Hair follicle dermal papilla cell (primary cell): Measurements from ENCODE around the gene TRAPPC3L. TPM values are rescaled to one million over a fixed set of nuclear protein-coding genes. Genes with fewer than 3 reads are reported as not detected.

Experiments
- total RNA-seq: library from RNA; depleted of rRNA; stranded (reverse); fragments of >200 nt; gene quantifications from 2 replicates; pipeline ENCODE4 v1.2.3, GENCODE V29; 2012

The TRAPPC3L gene
- total RNA-seq, result 0.49 TPM in 1 of 2 replicates, not detected in the other

GRCh38 chr6:116545651-116546050 is at the start of gene TRAPPC3L:
Gene TRAPPC3L (minus strand): TSS chr6:116545684. CDS start chr6:116545514, 170 bp downstream.

GRCh38 chr6:116570856-116571682 is 25.6 kb upstream of the TRAPPC3L start, which contains the start of gene RWDD1:
Gene RWDD1 (plus strand): TSS chr6:116571504. CDS start chr6:116571583, 79 bp downstream.

GRCh38 chr6:116553451-116553850 is 8.0 kb upstream of the TRAPPC3L start, which contains the start of gene CALHM4:
Gene CALHM4 (plus strand): TSS chr6:116553751. CDS start chr6:116553794, 43 bp downstream.

GRCh38 chr6:116511424-116512110 is 33.9 kb downstream of the TRAPPC3L start, which contains the start of gene CALHM5:
Gene CALHM5 (plus strand): TSS chr6:116511639. CDS start chr6:116511697, 58 bp downstream.

GRCh38 chr6:116461331-116461931 is 84.1 kb downstream of the TRAPPC3L start, which contains the start of gene CALHM6:
Gene CALHM6 (plus strand): TSS chr6:116461375. CDS start chr6:116461930, 555 bp downstream.

Other genes starting within 250 kb of the TRAPPC3L start
- 174 and 228 TPM in 2 replicates for gene DSE, start 174.7 kb downstream of the TRAPPC3L start, total RNA-seq
- gene CALHM6, start 84.3 kb downstream of the TRAPPC3L start, total RNA-seq, result 0.32 and 1.5 TPM in 2 replicates
- gene CALHM5, start 34.0 kb downstream of the TRAPPC3L start, total RNA-seq, result 4.4 and 6.2 TPM in 2 replicates
- not detected in 2 replicates for gene CALHM4, start 8.1 kb upstream of the TRAPPC3L start, total RNA-seq
- 31.6 and 39.6 TPM in 2 replicates for gene RWDD1, start 25.8 kb upstream of the TRAPPC3L start, total RNA-seq
- gene RSPH4A, start 70.8 kb upstream of the TRAPPC3L start, total RNA-seq, result 0.65 and 0.97 TPM in 2 replicates
- gene ZUP1, start 123.1 kb upstream of the TRAPPC3L start, total RNA-seq, result 8.9 and 9.9 TPM in 2 replicates
- 12.5 and 14.3 TPM in 2 replicates for gene KPNA5, start 135.5 kb upstream of the TRAPPC3L start, total RNA-seq
- gene FAM162B, start 220.0 kb upstream of the TRAPPC3L start, total RNA-seq, result 0.61 and 0.81 TPM in 2 replicates